MM.1S (cell line): ENCODE measurements around the gene RASD2.

Experiments
- CTCF ChIP-seq: fragments of 300-600 bp; sonication (generic); IDR thresholded peaks from 2 replicates; pipeline ENCODE4 v1.5.1; 2016; ENCODE audit warnings: antibody characterized with exemption, low read length, mixed read lengths
- EZH2 ChIP-seq: fragments of 300-600 bp; sonication (generic); optimal IDR thresholded peaks from 2 replicates; pipeline ENCODE3; 2017; ENCODE audit warnings: low read depth, mild to moderate bottlenecking, antibody characterized with exemption, low read length, mixed read lengths
- EZH2phosphoT487 ChIP-seq: fragments of 300-600 bp; sonication (generic); IDR thresholded peaks from 2 replicates; pipeline ENCODE4 v1.6.1; 2018; ENCODE audit warnings: antibody characterized with exemption, low read length

GRCh38 chr22:35558719-35559118 lies 18.1 kb downstream of the RASD2 start:
- TF ChIP-seq CTCF: no peak
- no peak for TF ChIP-seq EZH2
- TF ChIP-seq EZH2phosphoT487: no peak
